BE2C (cell line): Measurements from ENCODE around the gene FGD2.

Experiments
- DNase-seq: peaks from one replicate; pipeline ENCODE4 v3.0.0-alpha.2; 2020
- H3K27me3 ChIP-seq: fragments of 250-450 bp; sonication (Bioruptor Pico); 2 replicates; pipeline ENCODE4 v1.5.1; 2020; ENCODE audit warnings: mild to moderate bottlenecking
- H3K36me3 ChIP-seq: fragments of 250-450 bp; sonication (Bioruptor Pico); 2 replicates; pipeline ENCODE4 v1.5.1; 2020; ENCODE audit warnings: mild to moderate bottlenecking
- H3K4me1 ChIP-seq: fragments of 250-450 bp; sonication (Bioruptor Pico); 2 replicates; pipeline ENCODE4 v1.5.1; 2020
- H3K4me3 ChIP-seq: 2 replicates; pipeline ENCODE4 v1.5.1; 2011; ENCODE audit warnings: low read depth, low read length
- H3K9me3 ChIP-seq: fragments of 250-450 bp; sonication (Bioruptor Pico); 2 replicates; pipeline ENCODE4 v1.5.1; 2020
- CTCF ChIP-seq: IDR thresholded peaks from 2 replicates; pipeline ENCODE4 v1.5.1; 2012; ENCODE audit warnings: mild to moderate bottlenecking, low read depth, low read length

FGD2 gene

DNA sequence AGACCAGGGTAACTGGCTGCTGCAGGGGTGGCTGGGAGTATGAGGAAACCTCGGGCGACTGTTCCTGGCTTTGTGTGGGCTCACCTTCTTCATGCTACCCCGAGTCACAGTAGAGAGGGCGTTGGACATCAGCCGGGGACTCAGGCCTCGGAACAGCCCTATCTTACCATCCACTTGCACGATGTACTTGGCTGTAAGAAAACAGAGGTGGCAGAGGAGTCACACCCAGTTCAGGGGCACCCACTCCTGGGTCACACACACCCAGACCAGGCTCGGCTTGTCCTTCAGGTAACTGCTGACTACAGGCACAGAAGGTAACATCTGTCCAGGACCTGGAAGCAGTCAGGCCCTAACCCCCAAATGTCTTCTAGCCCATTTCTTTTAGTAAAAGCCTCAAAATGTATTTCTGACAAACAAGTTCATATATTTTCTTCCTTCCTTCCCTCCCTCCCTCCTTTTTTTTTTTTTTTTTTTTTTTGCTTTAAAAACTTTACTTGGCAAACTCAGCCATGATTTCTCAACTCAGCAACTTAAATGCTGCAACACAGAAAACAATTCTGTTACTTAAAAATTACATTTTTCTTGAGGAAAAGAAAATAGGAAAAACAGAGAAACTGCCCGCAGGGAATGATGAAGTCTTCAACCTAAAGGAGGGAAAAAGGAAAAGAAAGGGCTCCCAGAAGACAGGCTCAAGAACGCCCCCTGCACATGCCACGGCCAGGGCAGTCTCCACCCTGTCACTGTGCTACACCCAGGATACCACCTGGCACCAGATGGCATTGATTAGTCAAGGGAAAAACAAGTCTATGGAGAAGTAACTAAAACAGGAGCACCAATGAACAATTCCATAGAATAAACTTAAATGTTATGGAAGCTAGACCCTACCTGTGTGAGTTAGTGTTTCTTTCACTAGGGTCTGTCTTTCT is 26.8 kb upstream of the FGD2 start:
- Histone ChIP-seq H3K4me1 (no peaks in the 10 kb centered on the region), H3K36me3 (peaks cover 49% of the 10 kb centered on the region)

DNA sequence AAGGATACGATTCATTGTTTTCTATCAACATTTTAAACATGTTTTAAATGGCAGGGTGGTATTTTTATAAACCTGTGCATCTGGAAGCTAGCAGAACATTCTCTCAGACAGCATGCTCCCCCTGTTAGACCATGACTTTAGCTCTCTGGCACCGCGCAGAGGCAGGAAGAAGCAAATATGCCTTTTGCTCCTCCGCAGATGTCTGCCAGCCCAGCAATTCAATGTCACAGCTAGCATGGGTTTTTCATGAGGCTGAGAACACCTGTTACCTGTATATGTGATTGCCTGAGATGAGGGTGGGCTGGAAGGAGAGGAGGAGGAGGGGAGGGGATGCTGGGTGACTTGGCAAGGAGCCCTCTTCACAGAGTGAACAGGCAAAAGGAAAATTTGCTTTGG is 26.1 kb upstream of the FGD2 start:
- Histone ChIP-seq H3K4me1 (no peaks in the 10 kb centered on the region), H3K27me3 (no peaks in the 10 kb centered on the region), H3K4me3 (no peak overlapping the region), H3K9me3 (no peaks in the 10 kb centered on the region), H3K36me3 (peaks cover 43% of the 10 kb centered on the region)
- DNase-seq, result peak; percentile 70
- TF ChIP-seq CTCF, result peak; percentile 84

More for the DNA sequence above, 26.8 kb upstream of the FGD2 start:
- no peak overlapping the region for H3K4me3 ChIP-seq
- TF ChIP-seq CTCF, result no peak
- no peaks in the 10 kb centered on the region for H3K27me3 ChIP-seq
- no peak for DNase-seq
- H3K9me3 ChIP-seq, result no peaks in the 10 kb centered on the region

GRCh38 chr6:36980129-36980528 is 25.3 kb upstream of the FGD2 start:
- Histone ChIP-seq H3K36me3 (peaks cover 35% of the 10 kb centered on the region), H3K27me3 (no peaks in the 10 kb centered on the region), H3K4me1 (peaks cover 3% of the 10 kb centered on the region; the same call in 1 of the 2 replicates), H3K4me3 (no peak overlapping the region), H3K9me3 (no peaks in the 10 kb centered on the region)
- no peak for DNase-seq
- TF ChIP-seq CTCF, result no peak

GRCh38 chr6:36980876-36981619 is 24.4 kb upstream of the FGD2 start:
- no peak for DNase-seq
- H3K27me3 ChIP-seq, result no peaks in the 10 kb centered on the region
- H3K4me1 ChIP-seq, result peaks cover 3% of the 10 kb centered on the region; the same call in 1 of the 2 replicates
- peaks cover 28% of the 10 kb centered on the region for H3K36me3 ChIP-seq
- no peak overlapping the region for H3K4me3 ChIP-seq
- 0 out of 2 replicates have a peak, but pooled peaks have one; percentile 9 for TF ChIP-seq CTCF
- H3K9me3 ChIP-seq, result no peaks in the 10 kb centered on the region

DNA sequence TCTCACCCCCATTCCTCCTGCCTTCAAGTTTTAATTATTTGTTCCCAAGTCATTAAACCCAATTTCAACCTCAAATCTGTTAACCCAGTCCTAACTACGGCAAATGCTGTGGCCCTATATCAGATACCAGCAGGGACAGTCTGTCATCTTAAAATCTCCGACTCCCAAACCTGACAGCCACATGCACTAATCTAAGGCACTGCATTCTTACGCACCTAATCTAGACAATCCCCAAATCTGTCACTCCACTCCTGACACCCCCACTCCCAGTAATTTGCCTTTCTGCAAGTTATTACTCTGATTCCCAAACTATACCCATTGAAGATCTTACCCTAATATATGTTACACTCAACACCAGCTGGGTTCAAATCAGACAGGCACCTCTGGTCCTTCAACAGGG is 21.9 kb upstream of the FGD2 start:
- DNase-seq, result no peak
- H3K4me1 ChIP-seq, result peaks cover 3% of the 10 kb centered on the region
- peaks cover 5% of the 10 kb centered on the region; the same call in 1 of the 2 replicates for H3K36me3 ChIP-seq
- TF ChIP-seq CTCF, result no peak
- H3K4me3 ChIP-seq, result 0 out of 2 replicates have a peak overlapping the region, but pooled peaks have one; percentile 5
- no peaks in the 10 kb centered on the region for H3K9me3 ChIP-seq
- no peaks in the 10 kb centered on the region for H3K27me3 ChIP-seq
